IPS DF 19.7 (cell line): Measurements from ENCODE around the gene RBM15.

Experiments used
- DNase-seq: peaks from one replicate; pipeline ENCODE4 v3.0.0-alpha.2; 2013; ENCODE audit warnings: low read depth, low spot score

RBM15 gene

GRCh38 chr1:110394493-110394820 is 55.3 kb downstream of the RBM15 start:
- DNase-seq = no peak
